Posterior cingulate gyrus (tissue), 11 donors: Measurements from ENCODE around the gene MPO.

ENCODE experiments used
- DNase-seq, 10 donors: peaks; one replicate each; pipeline versions ENCODE4 v3.0.0 to v3.0.0-alpha.2; 2020 to 2021; ENCODE audit warnings: mixed read lengths in 3 of 10
- intact Hi-C: fragments of 100-400 bp; cut with DNase I; formaldehyde crosslinking; loops from one replicate; pipeline ENCODE4 v1.15.1; 2023

Gene MPO

GRCh38 chr17:58308985-58309917 is 28.5 kb upstream of the MPO start:
- intact Hi-C loops, result no loop called here
- peak in 3 of 10 donors; percentile 21 to 73 (median 65) for DNase-seq

DNA sequence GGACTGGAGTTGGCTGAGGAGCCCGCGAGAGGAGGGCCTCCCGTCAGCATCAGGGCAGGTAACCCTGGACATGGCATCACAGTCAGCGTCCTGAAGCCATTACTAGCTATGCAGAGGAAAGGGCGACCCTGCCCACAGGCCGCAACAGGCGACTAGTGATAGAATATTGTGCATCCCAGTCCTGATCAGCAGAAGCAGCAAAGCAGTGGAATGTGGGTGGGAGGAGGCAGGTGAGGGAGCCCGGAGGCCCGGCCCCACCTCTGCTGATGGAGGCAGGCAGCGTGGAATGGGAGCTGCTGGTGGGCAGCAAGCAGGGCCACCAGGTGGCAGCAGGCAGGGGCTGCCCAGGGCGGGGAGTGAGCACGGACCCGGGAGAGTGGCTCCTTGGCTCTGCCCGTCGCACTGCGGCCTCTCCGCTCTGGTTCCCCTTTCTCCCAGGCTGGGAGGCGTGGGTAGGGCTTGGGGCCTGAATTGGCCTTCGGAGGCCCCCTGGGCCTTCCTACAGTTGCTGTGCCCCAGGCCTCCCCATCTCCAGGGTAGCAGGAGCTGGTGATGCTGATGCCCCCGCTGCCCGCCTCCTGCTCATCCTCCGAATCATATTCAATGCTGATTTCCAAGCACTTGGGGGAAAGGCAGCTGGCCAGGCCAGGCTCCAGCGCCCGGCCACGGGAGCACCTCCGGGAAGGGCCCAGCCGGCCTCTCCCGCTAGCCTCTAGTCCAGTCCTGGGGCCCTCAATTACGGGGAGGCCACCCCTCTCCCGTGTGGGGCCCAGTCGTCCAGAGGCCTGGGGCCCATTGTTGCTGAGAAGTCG is 27.6 kb upstream of the MPO start:
- DNase-seq, result peak in 3 of 10 donors; percentile 74 to 83 (median 81)
- intact Hi-C loops, result no loop called here

DNA sequence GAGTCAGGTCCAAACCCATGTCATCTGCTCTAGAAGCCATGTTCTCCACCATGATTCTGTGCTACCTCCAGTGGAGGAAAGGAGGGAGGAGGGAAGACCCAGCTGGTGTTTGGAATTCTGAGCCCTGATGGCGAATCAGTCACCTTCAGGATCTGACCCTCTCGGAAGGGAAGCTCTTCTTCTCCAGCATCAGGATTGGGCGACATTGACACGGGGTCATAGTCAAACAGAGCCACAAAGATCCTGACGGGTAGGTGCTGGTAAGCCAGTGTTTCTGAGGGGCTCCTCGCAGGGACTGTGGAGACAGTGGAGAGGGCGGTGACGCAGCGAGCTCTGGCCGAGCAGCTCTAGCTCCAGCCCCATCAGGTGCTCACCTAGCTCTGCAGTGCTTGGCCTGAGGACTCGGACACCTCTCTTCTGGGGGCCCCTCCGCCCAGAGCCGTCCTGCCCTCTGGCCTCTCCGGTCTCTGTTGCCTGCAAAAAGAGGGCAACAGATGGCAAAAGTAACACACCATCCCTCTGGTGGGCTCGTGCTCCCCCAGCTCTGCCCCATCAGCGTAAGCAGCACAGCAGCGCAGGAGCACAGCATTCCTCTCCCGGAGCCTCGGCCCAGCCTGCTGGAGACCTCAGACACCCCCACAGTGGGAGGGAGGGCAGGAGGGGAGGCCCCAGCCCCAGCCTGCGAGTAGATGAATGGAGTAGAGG is 26.9 kb upstream of the MPO start:
- DNase-seq, result peak in 3 of 10 donors; percentile 28 to 76 (median 72)
- intact Hi-C loops, result no loop called here

- intact Hi-C loops, result no loop called here
- DNase-seq, result peak in 3 of 10 donors; percentile 48 to 63 (median 60)
Observed at GRCh38 chr17:58306131-58306951, 25.6 kb upstream of the MPO start.

DNA sequence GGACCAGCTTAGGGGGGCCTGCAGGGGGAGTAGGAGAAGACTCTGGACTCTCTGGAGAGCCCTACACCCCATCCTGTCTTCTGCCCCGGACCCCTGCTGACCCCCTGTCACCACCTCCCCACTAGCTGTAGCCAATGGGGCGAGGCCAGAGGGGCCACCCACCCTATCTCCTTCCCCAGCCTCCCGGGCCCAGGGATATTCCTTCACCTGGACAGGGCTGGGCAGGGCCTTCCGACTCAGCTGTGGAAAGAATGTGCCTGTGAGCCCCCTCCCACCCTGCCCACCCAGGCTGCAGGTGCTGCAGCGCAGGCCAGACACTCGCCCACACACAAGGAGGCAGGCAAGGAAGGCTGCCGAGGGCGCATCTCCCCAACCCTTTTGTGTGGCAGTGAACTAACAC is 24.9 kb upstream of the MPO start:
- DNase-seq, result peak in 2 of 10 donors; percentile 24 to 67
- intact Hi-C loops, result no loop called here

DNA sequence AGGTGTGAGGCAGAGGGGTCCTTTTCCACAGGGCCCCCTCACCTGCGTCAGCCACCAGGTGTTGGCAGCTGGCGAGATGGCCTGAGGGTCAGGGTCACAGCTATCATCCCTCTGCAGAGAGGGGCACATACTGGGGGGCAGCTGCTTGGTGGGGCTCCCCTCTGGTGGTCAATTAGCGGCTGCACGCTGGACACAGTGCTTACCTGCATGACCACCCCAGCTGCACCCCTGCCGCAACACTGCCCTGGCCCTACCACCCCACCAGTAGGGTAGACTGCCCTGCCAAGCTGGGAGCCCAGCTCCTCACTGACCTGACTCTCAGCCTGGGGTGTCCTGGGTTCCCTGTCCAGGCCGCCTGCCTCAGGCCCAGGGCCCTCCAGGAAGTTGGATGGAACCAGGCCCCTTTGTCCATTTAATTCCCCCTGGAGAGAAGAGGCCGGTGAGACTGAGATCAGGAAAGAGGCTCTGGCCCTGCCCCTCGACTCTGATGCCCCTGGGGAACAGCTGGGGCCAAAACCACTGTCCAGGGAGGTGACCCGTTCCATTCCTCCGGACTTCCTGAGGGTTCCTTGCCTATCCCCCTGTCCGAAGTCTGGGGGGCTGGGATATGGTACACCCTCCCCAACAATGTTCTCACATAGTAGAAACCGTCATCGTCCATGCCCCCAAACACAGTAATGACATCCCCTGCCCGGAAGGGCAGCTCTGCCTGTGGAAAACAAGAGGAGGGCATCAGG is 24.2 kb upstream of the MPO start:
- intact Hi-C loops, result no loop called here

GRCh38 chr17:58303971-58304749 is 23.4 kb upstream of the MPO start:
- DNase-seq, result peak in 4 of 10 donors; percentile 29 to 90 (median 82)
- intact Hi-C loops, result no loop called here

More for the DNA sequence above, 24.2 kb upstream of the MPO start:
- DNase-seq, result peak in 1 of 10 donors; percentile 66

GRCh38 chr17:58302919-58303585 is 22.3 kb upstream of the MPO start:
- DNase-seq, result peak in 2 of 10 donors; percentile 34 to 52
- intact Hi-C loops, result no loop called here

DNA sequence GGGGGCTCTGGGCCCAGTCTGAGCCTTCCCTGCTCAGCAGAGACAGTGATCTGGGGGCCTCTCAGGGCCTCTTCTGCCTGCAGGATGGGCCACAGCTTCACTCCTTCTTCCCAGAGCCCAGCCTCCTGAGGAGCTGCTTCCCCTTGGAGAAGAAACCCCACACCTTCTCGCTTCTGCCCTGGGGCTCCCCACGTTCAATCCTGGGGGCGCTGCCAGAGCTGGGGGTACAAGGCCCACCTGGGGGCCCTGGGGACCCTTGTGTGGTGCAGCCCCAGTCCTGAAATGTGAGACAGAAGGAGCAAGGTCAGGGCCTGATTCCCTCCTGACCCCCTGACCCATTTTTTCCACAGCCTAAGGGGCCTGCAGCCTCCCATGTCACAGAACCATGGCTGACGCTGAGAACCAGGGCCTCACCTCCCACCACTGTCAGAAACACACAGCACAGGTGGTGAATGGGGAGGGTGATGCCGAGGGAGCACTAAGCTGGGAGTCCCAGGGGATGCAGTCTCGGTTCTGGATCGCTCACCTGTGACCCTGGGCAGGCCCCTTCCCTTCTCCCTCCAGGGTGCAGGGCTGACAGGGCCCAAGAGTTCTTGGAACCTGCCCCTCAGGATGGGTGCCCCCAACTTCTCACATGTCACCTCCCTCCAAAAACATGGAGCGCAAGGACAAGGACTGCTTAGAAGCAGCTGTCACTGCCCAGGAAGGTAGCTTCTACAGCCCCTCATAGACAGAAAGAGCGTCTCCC is 21.6 kb upstream of the MPO start:
- peak in 2 of 10 donors; percentile 26 to 42 for DNase-seq
- intact Hi-C loops, result no loop called here

GRCh38 chr17:58301504-58302150 is 20.9 kb upstream of the MPO start:
- DNase-seq, result peak in 3 of 10 donors; percentile 38 to 61 (median 46)
- intact Hi-C loops, result no loop called here

DNA sequence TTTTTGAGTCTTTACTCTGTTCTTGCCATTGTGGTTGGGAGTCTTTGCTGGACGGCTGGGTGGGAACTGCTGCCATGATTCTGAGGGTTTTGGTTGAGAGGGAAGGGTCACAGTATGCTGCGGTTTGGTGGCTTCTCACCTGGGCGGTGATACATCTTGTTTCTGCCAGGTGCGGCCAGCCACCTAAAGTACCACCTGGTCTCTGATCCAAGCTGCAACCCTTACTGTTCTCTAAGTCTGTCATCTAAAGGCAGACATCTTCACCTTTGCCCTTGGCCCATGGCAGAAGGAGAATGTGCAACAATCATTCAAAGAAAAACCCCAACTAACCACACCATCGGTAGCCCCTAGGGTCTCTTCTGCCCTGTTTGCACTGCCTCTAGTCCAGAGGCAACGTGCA is 19.6 kb upstream of the MPO start:
- peak in 2 of 10 donors; percentile 25 for DNase-seq
- intact Hi-C loops, result no loop called here

DNA sequence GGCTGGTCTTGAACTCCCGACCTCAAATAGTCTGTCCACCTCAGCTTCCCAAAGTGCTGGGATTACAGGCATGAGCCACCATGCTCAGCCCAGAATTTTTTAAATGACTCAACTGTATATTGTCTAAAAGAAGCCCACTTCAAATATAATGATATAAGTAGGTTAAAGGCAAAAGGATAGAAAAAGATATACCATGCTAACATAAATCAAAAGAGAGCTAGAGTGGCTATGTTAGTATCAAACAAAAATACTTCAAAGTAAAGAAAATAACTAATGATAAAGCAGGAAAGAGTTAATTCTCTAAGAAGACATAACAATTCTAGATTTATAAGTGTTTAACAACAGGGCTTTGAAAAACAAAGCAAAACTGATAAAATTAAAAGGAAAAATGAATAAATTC is 13.3 kb upstream of the MPO start:
- no peak for DNase-seq
- intact Hi-C loops, result no loop called here

GRCh38 chr17:58291246-58291645 is 10.5 kb upstream of the MPO start:
- no peak for DNase-seq
- intact Hi-C loops, result no loop called here

DNA sequence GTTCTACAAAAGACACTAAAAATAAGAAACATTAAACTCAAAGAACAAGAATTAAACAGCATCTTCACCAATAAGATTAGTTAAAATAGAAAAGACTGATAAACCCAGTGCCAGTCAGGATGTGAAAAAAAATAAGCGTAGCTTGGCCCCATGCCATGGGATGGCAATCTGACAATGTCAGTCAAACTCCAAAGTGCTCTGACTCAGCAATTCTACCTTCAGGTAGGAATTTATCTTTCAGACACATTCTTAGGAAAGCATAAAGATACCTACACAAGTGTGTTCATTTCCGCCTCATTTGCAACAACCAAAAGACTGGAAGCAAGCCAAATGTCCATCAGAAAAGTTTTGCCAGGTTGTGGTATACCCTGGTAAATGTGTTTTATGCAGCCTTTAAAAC is 9.1 kb upstream of the MPO start:
- no peak for DNase-seq
- intact Hi-C loops, result no loop called here

GRCh38 chr17:58285422-58285810 is 4.7 kb upstream of the MPO start:
- peak in 1 of 10 donors; percentile 29 for DNase-seq
- intact Hi-C loops, result no loop called here

- DNase-seq, result no peak
- intact Hi-C loops, result no loop called here
Observed at GRCh38 chr17:58284613-58285421, 4.1 kb upstream of the MPO start.
